ENCODE results near the gene CELA2A. TPM values are rescaled to one million over a fixed set of nuclear protein-coding genes. Genes with fewer than 3 reads are reported as not detected.
"Not testable (repeated sequence)": the region's sequence is repeated elsewhere in the genome, so short reads cannot be mapped to it uniquely, and the experiment has no call there.

CELA2A gene
- total RNA-seq, 1 donor from 2014 or later: not detected

DNA sequence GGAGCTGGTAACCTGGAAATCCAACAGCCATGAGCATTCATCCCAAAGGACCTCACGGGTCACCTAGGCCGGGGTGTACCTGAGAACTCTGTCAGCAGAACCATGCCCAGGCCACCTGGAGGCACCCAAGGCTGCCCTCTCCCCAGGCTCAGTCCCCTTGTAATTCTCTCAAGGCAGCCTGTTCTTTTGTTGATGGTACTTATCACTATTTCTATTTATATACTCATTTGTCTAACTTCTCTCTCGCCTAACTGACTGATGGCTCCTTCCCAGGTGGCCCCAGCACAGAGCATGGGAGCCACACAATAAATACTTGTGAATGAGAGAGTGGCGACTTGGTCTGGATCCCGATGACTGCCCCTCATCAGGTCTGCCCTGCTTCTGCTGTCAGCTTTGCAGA lies 50.7 kb downstream of the CELA2A start:
- intact Hi-C loops (cut with micrococcal nuclease): no loop called here
- DNase-seq (ENCODE audit: low spot score): no peak
- Mint-ChIP-seq H3K4me1 (ENCODE audit: low read depth) (peaks cover 6% of the 10 kb centered on the region), H3K4me3 (ENCODE audit: low read depth) (no peak overlapping the region), H3K27ac (no peak overlapping the region), H3K36me3 (ENCODE audit: low read depth) (peaks cover 16% of the 10 kb centered on the region), H3K27me3 (ENCODE audit: low read depth) (no peaks in the 10 kb centered on the region), H3K9me3 (no peaks in the 10 kb centered on the region)

DNA sequence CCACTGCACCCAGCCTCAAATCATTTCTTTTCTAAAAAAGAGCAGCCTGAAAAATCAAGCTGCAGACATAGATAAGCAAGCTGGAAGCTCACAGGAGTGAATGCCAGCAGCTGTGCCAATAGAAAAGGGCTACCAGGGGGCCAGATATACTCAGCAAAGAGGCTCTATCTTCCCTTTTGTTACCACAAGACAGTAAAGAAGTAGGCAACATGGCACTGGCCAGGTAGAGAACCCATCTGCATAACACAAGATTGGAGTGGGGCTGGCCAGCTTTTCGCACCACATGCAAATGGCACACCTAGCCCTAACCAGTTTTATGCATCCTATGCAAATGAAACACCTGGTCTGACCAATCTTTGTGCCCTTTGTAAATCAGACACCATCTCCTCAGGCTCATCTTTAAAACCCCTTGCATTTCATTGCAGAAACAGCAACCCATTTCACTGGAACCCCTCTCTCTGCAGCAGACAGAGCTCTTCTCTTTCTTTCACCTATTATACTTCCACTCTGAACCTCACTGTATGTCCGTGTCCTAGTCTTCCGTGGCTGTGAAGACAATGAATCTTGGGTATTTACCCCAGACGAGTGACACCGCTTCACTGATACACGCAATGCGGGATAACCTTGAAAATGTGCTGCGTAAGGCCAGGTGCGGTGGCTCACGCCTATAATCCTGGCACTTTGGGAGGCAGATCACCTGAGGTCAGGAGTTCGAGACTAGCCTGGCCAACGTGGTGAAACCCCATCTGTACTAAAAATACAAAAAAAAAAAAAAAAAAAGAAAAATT lies 52.4 kb downstream of the CELA2A start:
- no peak overlapping the region for H3K27ac Mint-ChIP-seq
- DNase-seq (ENCODE audit: low spot score): no peak
- peaks cover 12% of the 10 kb centered on the region for H3K4me1 Mint-ChIP-seq (ENCODE audit: low read depth)
- H3K36me3 Mint-ChIP-seq (ENCODE audit: low read depth): peaks cover 25% of the 10 kb centered on the region
- intact Hi-C loops (cut with micrococcal nuclease): no loop called here
- no peaks in the 10 kb centered on the region for H3K9me3 Mint-ChIP-seq
- H3K27me3 Mint-ChIP-seq (ENCODE audit: low read depth): no peaks in the 10 kb centered on the region
- no peak overlapping the region for H3K4me3 Mint-ChIP-seq (ENCODE audit: low read depth)

GRCh38 chr1:15509586-15509985 lies 53.1 kb downstream of the CELA2A start:
- H3K27ac Mint-ChIP-seq: no peak overlapping the region
- no peak for DNase-seq (ENCODE audit: low spot score)
- H3K4me3 Mint-ChIP-seq (ENCODE audit: low read depth): no peak overlapping the region
- no peaks in the 10 kb centered on the region for H3K27me3 Mint-ChIP-seq (ENCODE audit: low read depth)
- peaks cover 19% of the 10 kb centered on the region for H3K4me1 Mint-ChIP-seq (ENCODE audit: low read depth)
- H3K9me3 Mint-ChIP-seq: no peaks in the 10 kb centered on the region
- peaks cover 32% of the 10 kb centered on the region for H3K36me3 Mint-ChIP-seq (ENCODE audit: low read depth)
- intact Hi-C loops (cut with micrococcal nuclease): no loop called here

DNA sequence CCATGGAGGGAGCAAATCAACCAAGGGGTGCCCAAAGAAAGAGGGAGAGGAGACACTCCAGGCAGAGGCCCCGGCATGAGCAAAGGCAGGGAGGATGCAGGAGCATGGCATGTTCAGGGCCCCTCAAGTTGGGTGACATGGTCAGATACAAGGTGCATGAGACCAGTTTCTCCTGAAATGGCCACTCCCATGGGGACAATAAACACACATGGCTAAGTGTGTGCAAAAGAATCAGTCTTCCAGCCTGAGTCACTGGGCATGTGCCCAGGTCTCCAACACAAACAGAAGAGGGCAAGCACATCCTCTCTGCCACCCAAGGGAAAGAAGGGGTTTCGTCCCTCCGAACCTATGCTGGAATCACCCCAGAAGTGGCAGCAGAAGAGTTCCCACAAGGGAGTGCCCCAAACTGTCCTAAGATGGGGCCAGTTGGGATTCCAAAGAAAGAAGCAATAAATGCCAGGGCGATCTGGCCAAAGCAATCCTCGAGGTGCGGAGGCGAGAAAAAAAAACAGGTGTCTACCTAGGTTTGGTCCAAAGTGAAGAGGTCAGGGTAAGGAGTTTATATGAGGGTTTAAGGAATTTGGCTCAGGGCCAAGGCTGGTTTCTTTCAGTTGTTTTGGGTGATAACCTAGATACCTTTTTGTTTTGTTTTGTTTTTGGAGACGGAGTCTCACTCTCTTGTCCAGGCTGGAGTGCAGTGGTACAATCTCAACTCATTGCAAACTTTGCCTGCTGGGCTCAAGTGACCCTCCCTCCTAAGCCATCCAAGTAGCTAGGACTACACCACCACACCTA lies 54.3 kb downstream of the CELA2A start:
- no peak for DNase-seq (ENCODE audit: low spot score)
- Mint-ChIP-seq H3K36me3 (ENCODE audit: low read depth) (peaks cover 39% of the 10 kb centered on the region), H3K27ac (peak overlapping the region; percentile 19), H3K4me1 (ENCODE audit: low read depth) (peaks cover 30% of the 10 kb centered on the region), H3K27me3 (ENCODE audit: low read depth) (no peaks in the 10 kb centered on the region), H3K4me3 (ENCODE audit: low read depth) (no peak overlapping the region), H3K9me3 (no peaks in the 10 kb centered on the region)
- intact Hi-C loops (cut with micrococcal nuclease): loop anchor here (5.0 kb wide), 1 partner anchor 94 kb away; no protein-coding TSS in a partner anchor

- Mint-ChIP-seq H3K36me3 (ENCODE audit: low read depth) (peaks cover 58% of the 10 kb centered on the region), H3K27me3 (ENCODE audit: low read depth) (no peaks in the 10 kb centered on the region), H3K4me3 (ENCODE audit: low read depth) (no peak overlapping the region), H3K9me3 (no peaks in the 10 kb centered on the region), H3K27ac (peak overlapping the region; percentile 49), H3K4me1 (ENCODE audit: low read depth) (peaks cover 44% of the 10 kb centered on the region)
- intact Hi-C loops (cut with micrococcal nuclease): loop anchor here (5.0 kb wide), 1 partner anchor 96 kb away; no protein-coding TSS in a partner anchor
- no peak for DNase-seq (ENCODE audit: low spot score)
Measured at GRCh38 chr1:15513192-15513591, 56.7 kb downstream of the CELA2A start.

DNA sequence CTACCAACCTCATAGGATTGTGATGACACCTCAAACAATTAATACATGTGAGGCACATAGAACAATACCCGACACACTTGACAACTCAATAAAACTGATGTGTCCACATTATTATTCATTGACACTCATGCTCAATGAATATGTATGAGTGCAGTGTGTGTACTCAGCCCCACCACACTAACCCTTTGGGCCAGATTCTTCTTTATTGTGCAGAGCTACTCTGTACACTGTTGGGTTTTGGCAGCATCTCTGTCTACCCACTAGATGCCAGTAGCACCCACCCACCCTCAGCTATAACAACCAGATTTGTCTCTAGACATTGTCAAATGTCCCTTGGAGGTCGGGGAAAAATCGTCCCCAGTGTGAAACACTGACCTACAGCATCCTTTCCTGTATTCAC lies 57.4 kb downstream of the CELA2A start:
- peak overlapping the region; percentile 78 for H3K27ac Mint-ChIP-seq
- H3K4me3 Mint-ChIP-seq (ENCODE audit: low read depth): no peak overlapping the region
- no peak for DNase-seq (ENCODE audit: low spot score)
- H3K4me1 Mint-ChIP-seq (ENCODE audit: low read depth): peaks cover 48% of the 10 kb centered on the region
- H3K27me3 Mint-ChIP-seq (ENCODE audit: low read depth): no peaks in the 10 kb centered on the region
- H3K36me3 Mint-ChIP-seq (ENCODE audit: low read depth): peaks cover 63% of the 10 kb centered on the region
- no peaks in the 10 kb centered on the region for H3K9me3 Mint-ChIP-seq
- intact Hi-C loops (cut with micrococcal nuclease): loop anchor here (5.0 kb wide), 1 partner anchor 97 kb away; no protein-coding TSS in a partner anchor

- H3K27ac Mint-ChIP-seq: peak overlapping the region; percentile 78
- H3K36me3 Mint-ChIP-seq (ENCODE audit: low read depth): peaks cover 67% of the 10 kb centered on the region
- not testable (repeated sequence) for DNase-seq (ENCODE audit: low spot score); H3K9me3 Mint-ChIP-seq; H3K27me3 Mint-ChIP-seq (ENCODE audit: low read depth); H3K4me3 Mint-ChIP-seq (ENCODE audit: low read depth)
- peaks cover 51% of the 10 kb centered on the region for H3K4me1 Mint-ChIP-seq (ENCODE audit: low read depth)
- intact Hi-C loops (cut with micrococcal nuclease): loop anchor here (5.0 kb wide), 1 partner anchor 97 kb away; no protein-coding TSS in a partner anchor
Measured at GRCh38 chr1:15514557-15514956, 58.0 kb downstream of the CELA2A start.

- Mint-ChIP-seq H3K27ac (peak overlapping the region; percentile 86), H3K4me3 (ENCODE audit: low read depth) (peak overlapping the region; percentile 18), H3K36me3 (ENCODE audit: low read depth) (peaks cover 67% of the 10 kb centered on the region), H3K9me3 (no peaks in the 10 kb centered on the region), H3K27me3 (ENCODE audit: low read depth) (no peaks in the 10 kb centered on the region), H3K4me1 (ENCODE audit: low read depth) (peaks cover 53% of the 10 kb centered on the region)
- intact Hi-C loops (cut with micrococcal nuclease): no loop called here
- DNase-seq (ENCODE audit: low spot score): no peak
Measured at GRCh38 chr1:15515022-15515663, 58.6 kb downstream of the CELA2A start.

DNA sequence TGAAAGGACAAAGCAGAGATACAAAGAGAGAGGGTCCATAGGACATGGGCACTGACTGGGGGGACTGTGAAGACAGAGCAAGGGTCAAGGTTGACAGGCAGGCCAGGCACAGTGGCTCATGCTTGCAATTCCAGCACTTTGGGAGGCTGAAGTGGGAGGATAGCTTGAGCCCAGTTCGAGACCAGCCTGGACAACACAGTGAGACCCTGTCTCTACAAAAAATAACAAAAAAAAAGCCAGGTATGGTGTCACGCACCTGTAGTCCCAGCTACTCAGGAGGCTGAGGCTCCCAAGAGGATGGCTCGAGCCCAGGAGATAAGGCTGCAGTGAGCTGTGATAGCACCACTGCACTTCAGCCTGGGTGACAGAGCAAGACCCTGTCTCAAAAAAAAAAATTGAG lies 63.1 kb downstream of the CELA2A start:
- Mint-ChIP-seq H3K27ac (no peak overlapping the region), H3K4me3 (ENCODE audit: low read depth) (no peak overlapping the region), H3K27me3 (ENCODE audit: low read depth) (no peaks in the 10 kb centered on the region), H3K36me3 (ENCODE audit: low read depth) (peaks cover 45% of the 10 kb centered on the region), H3K9me3 (no peaks in the 10 kb centered on the region), H3K4me1 (ENCODE audit: low read depth) (peaks cover 48% of the 10 kb centered on the region)
- intact Hi-C loops (cut with micrococcal nuclease): no loop called here
- no peak for DNase-seq (ENCODE audit: low spot score)

GRCh38 chr1:15521206-15521906 lies 64.8 kb downstream of the CELA2A start:
- H3K9me3 Mint-ChIP-seq; DNase-seq (ENCODE audit: low spot score); intact Hi-C loops (cut with micrococcal nuclease); H3K4me3 Mint-ChIP-seq (ENCODE audit: low read depth); H3K27me3 Mint-ChIP-seq (ENCODE audit: low read depth): not testable (repeated sequence)
- Mint-ChIP-seq H3K4me1 (ENCODE audit: low read depth) (peaks cover 50% of the 10 kb centered on the region), H3K27ac (peak overlapping the region; percentile 18), H3K36me3 (ENCODE audit: low read depth) (peaks cover 37% of the 10 kb centered on the region)

All from activated T-helper 2 cell treated with anti-CD3 and anti-CD28 coated beads, Interferon-gamma antibody, Interleukin-2, Interleukin-4, amounts not matched to agents 10 μg/mL and 5 μg/mL and 100 μg/mL, durations not matched to agents 14 hours and 24 hours and 36 hours (primary cell).